SU-DHL-6 (cell line): ENCODE results near the gene ATF6.
"Not testable (repeated sequence)": the region's sequence is repeated elsewhere in the genome, so short reads cannot be mapped to it uniquely, and the experiment has no call there.

Experiments used
- H2AFZ ChIP-seq: fragments of 200-600 bp; sonication (generic); 2 replicates; pipeline ENCODE4 v1.6.1; 2014; ENCODE audit warnings: low read depth, mild to moderate bottlenecking, moderate library complexity, mixed read lengths, antibody characterized with exemption, low read length; ENCODE audit not compliant: severe bottlenecking
- H3F3A ChIP-seq: fragments of 200-600 bp; shearing (Covaris generic); 2 replicates; pipeline ENCODE4 v1.6.0; 2016; ENCODE audit warnings: antibody characterized with exemption, mild to moderate bottlenecking; ENCODE audit not compliant: insufficient read depth
- H3K27ac ChIP-seq: fragments of 200-600 bp; sonication (generic); 2 replicates; pipeline ENCODE4 v1.5.1; 2016; ENCODE audit warnings: low read depth, mild to moderate bottlenecking, low read length, moderate library complexity, mixed read lengths
- H3K27me3 ChIP-seq: fragments of 200-600 bp; sonication (generic), shearing (Covaris generic); 2 replicates; pipeline ENCODE4 v1.6.0; 2014; ENCODE audit warnings: mild to moderate bottlenecking, low read length
- H3K36me3 ChIP-seq: fragments of 200-600 bp; sonication (generic); 2 replicates; pipeline ENCODE4 v1.6.1; 2014; ENCODE audit warnings: mild to moderate bottlenecking, low read length, mixed read lengths
- H3K4me2 ChIP-seq: fragments of 300-600, 200-600 bp; shearing (Covaris generic), sonication (generic); 2 replicates; pipeline ENCODE4 v1.6.0; 2014; ENCODE audit warnings: low read length, low read depth, mild to moderate bottlenecking; ENCODE audit not compliant: poor library complexity, severe bottlenecking
- H3K4me3 ChIP-seq: fragments of 200-600 bp; sonication (generic); 2 replicates; pipeline ENCODE4 v1.5.1; 2014; ENCODE audit warnings: antibody characterized with exemption, low read length, mild to moderate bottlenecking, mixed read lengths; ENCODE audit not compliant: insufficient read depth, poor library complexity, severe bottlenecking
- H3K79me2 ChIP-seq: fragments of 200-600 bp; sonication (generic); 2 replicates; pipeline ENCODE4 v1.6.1; 2014; ENCODE audit warnings: mild to moderate bottlenecking, low read length, moderate library complexity; ENCODE audit not compliant: insufficient read depth
- H3K9ac ChIP-seq: fragments of 200-600 bp; sonication (generic); 2 replicates; pipeline ENCODE4 v1.7.0; 2014; ENCODE audit warnings: mild to moderate bottlenecking, low read length
- H3K9me2 ChIP-seq: fragments of 200-600 bp; sonication (generic); replicated peaks from 2 replicates; pipeline ENCODE4 v1.6.1; 2014; ENCODE audit warnings: low read length; ENCODE audit not compliant: insufficient read depth
- H3K9me3 ChIP-seq: fragments of 200-600 bp; sonication (generic); 2 replicates; pipeline ENCODE4 v1.6.1; 2014; ENCODE audit warnings: low read length, mixed read lengths; ENCODE audit not compliant: insufficient read depth
- H4K20me1 ChIP-seq: fragments of 200-600 bp; sonication (generic); 2 replicates; pipeline ENCODE4 v1.6.1; 2014; ENCODE audit warnings: low read depth, mild to moderate bottlenecking, antibody characterized with exemption, low read length, moderate library complexity, mixed read lengths
- CTCF ChIP-seq: fragments of 200-600 bp; sonication (generic); IDR thresholded peaks from one replicate; pipeline ENCODE4 v1.5.1; 2017; ENCODE audit warnings: antibody characterized with exemption, mild to moderate bottlenecking, low read length, moderate library complexity; ENCODE audit not compliant: insufficient read depth, poor library complexity, severe bottlenecking
- EZH2phosphoT487 ChIP-seq: fragments of 200-600 bp; sonication (generic), shearing (Covaris generic); conservative IDR thresholded peaks from 2 replicates; pipeline ENCODE4 v1.6.1; 2018; ENCODE audit warnings: mild to moderate bottlenecking, antibody characterized with exemption, low read length, moderate library complexity, mixed read lengths

Gene ATF6

GRCh38 chr1:161805399-161806197 is 39.5 kb downstream of the ATF6 start:
- H3K4me3 ChIP-seq: no peak overlapping the region
- H3K4me2 ChIP-seq: no peak overlapping the region
- no peaks in the 10 kb centered on the region for H3K27me3 ChIP-seq
- H3K36me3 ChIP-seq: peaks cover 26% of the 10 kb centered on the region
- TF ChIP-seq CTCF (no peak), EZH2phosphoT487 (no peak)
- 0 out of 2 replicates have a peak, but pooled peaks cover 6% of the 10 kb centered on the region for H3K9me3 ChIP-seq
- H2AFZ ChIP-seq: no peak overlapping the region
- no peaks in the 10 kb centered on the region for H3K79me2 ChIP-seq
- no peaks in the 10 kb centered on the region for H3F3A ChIP-seq
- no peaks in the 10 kb centered on the region for H3K9me2 ChIP-seq
- no peaks in the 10 kb centered on the region for H4K20me1 ChIP-seq
- no peak overlapping the region for H3K27ac ChIP-seq
- H3K9ac ChIP-seq: no peak overlapping the region

GRCh38 chr1:161809202-161809601 is 43.1 kb downstream of the ATF6 start:
- not testable (repeated sequence) for H3K9me2 ChIP-seq, H3F3A ChIP-seq, H2AFZ ChIP-seq, H3K4me3 ChIP-seq, H3K27ac ChIP-seq, H3K9ac ChIP-seq, H4K20me1 ChIP-seq, H3K27me3 ChIP-seq, H3K4me2 ChIP-seq, H3K79me2 ChIP-seq, H3K9me3 ChIP-seq
- H3K36me3 ChIP-seq: peaks cover 18% of the 10 kb centered on the region

- not testable (repeated sequence) for H3K4me2 ChIP-seq, H4K20me1 ChIP-seq, H3F3A ChIP-seq, H2AFZ ChIP-seq, H3K9me2 ChIP-seq, H3K4me3 ChIP-seq, H3K9me3 ChIP-seq, H3K27me3 ChIP-seq, H3K27ac ChIP-seq, H3K9ac ChIP-seq, H3K79me2 ChIP-seq
- peaks cover 18% of the 10 kb centered on the region for H3K36me3 ChIP-seq
Observed at GRCh38 chr1:161809656-161810055, 43.5 kb downstream of the ATF6 start.

- no peak overlapping the region for H2AFZ ChIP-seq
- H4K20me1 ChIP-seq: no peaks in the 10 kb centered on the region
- no peak for TF ChIP-seq EZH2phosphoT487
- no peak for TF ChIP-seq CTCF
- H3K9me3 ChIP-seq: 0 out of 2 replicates have a peak, but pooled peaks cover 6% of the 10 kb centered on the region
- H3K4me2 ChIP-seq: no peak overlapping the region
- no peak overlapping the region for H3K4me3 ChIP-seq
- H3K9me2 ChIP-seq: no peaks in the 10 kb centered on the region
- no peak overlapping the region for H3K27ac ChIP-seq
- H3K27me3 ChIP-seq: no peaks in the 10 kb centered on the region
- no peak overlapping the region for H3K9ac ChIP-seq
- H3F3A ChIP-seq: peaks cover 3% of the 10 kb centered on the region; the same call in 1 of the 2 replicates
- peaks cover 7% of the 10 kb centered on the region; the same call in 1 of the 2 replicates for H3K79me2 ChIP-seq
- peaks cover 18% of the 10 kb centered on the region for H3K36me3 ChIP-seq
Observed at GRCh38 chr1:161810780-161811179, 44.7 kb downstream of the ATF6 start.
